GM12891 (cell line): ENCODE results near the gene FIZ1.

Experiments
- POLR2A ChIP-seq: IDR thresholded peaks from 2 replicates; pipeline ENCODE4 v1.6.1; 2011; ENCODE audit warnings: low read depth, low read length, control low read depth
- POLR2AphosphoS5 ChIP-seq: IDR thresholded peaks from 2 replicates; pipeline ENCODE4 v1.6.1; 2011; ENCODE audit warnings: low read depth, low read length, control low read depth
- SPI1 ChIP-seq: IDR thresholded peaks from 2 replicates; pipeline ENCODE4 v1.6.1; 2011; ENCODE audit warnings: low read depth, low read length, control low read depth

- TF ChIP-seq POLR2A (no peak), POLR2AphosphoS5 (no peak), SPI1 (no peak)
These were observed 3.0 kb downstream of the FIZ1 start for GRCh38 chr19:55596304-55596703.
